Kidney (tissue), 14 donors: Measurements from ENCODE around the gene MAGI1. TPM values are rescaled to one million over a fixed set of nuclear protein-coding genes. Genes with fewer than 3 reads are reported as not detected.

ENCODE experiments used
- DNase-seq, 5 donors: peaks; one replicate each; pipeline ENCODE4 v3.0.0-alpha.2; 2013 to 2020
- FAIRE-seq: peaks from 2 replicates; lab custom pipeline; 2012; peaks lifted over from hg19 to GRCh38; lab: Jason Lieb, UNC
- H3K27ac ChIP-seq, 2 donors: one replicate each; pipeline ENCODE4 v1.7.0; 2013; ENCODE audit warnings: low read depth in 2 of 2, low read length in 2 of 2, inconsistent platforms in 1 of 2
- H3K27me3 ChIP-seq: one replicate; pipeline ENCODE4 v1.7.1; 2013; ENCODE audit warnings: low read length, inconsistent platforms; ENCODE audit not compliant: control insufficient read depth, insufficient read depth
- H3K36me3 ChIP-seq, 3 donors: one replicate each; pipeline versions ENCODE4 v1.7.0 to v1.7.1; 2013; ENCODE audit warnings: low read length in 3 of 3, control low read depth in 1 of 3, inconsistent platforms in 1 of 3; ENCODE audit not compliant: insufficient read depth in 3 of 3, control insufficient read depth in 2 of 3
- H3K4me1 ChIP-seq, 3 donors: one replicate each; pipeline versions ENCODE4 v1.7.0 to v1.7.1; 2013; ENCODE audit warnings: low read length in 3 of 3, inconsistent platforms in 1 of 3, low read depth in 1 of 3; ENCODE audit not compliant: control insufficient read depth in 2 of 3, insufficient read depth in 2 of 3
- H3K4me3 ChIP-seq, 3 donors: one replicate each; pipeline versions ENCODE4 v1.7.0 to v1.8.1; 2013; ENCODE audit warnings: low read length in 3 of 3, control low read depth in 1 of 3, inconsistent platforms in 1 of 3
- H3K9ac ChIP-seq, 3 donors: one replicate each; pipeline versions ENCODE4 v1.7.0 to v1.7.1; 2013; ENCODE audit warnings: low read length in 3 of 3, control low read depth in 1 of 3, inconsistent platforms in 1 of 3
- H3K9me3 ChIP-seq, 3 donors: one replicate each; pipeline versions ENCODE4 v1.7.0 to v1.7.1; 2013; ENCODE audit warnings: low read length in 3 of 3, control low read depth in 1 of 3, inconsistent platforms in 1 of 3; ENCODE audit not compliant: control insufficient read depth in 2 of 3, insufficient read depth in 1 of 3
- intact Hi-C: fragments of 100-400 bp; cut with DNase I; formaldehyde crosslinking; loops from one replicate; pipeline ENCODE4 v1.11.1; 2022
- polyA plus RNA-seq: library from polyadenylated mRNA; stranded (reverse); fragments of 350-450 nt; fragmentation: Illumina TruSeq; extraction: RNeasy Lipid Tissue Mini Kit (QIAGEN cat#74804); gene quantifications from one replicate; pipeline ENCODE4 v1.2.3, GENCODE V29; 2014; ENCODE audit warnings: low read depth, low replicate concordance; ENCODE audit not compliant: insufficient read depth
- total RNA-seq: library from RNA; stranded (reverse); fragmentation: NEBNext Ultra II Directional; extraction: Animal tissue kit (Norgen Biotek cat#: 25700); gene quantifications from one replicate; pipeline ENCODE4 v1.2.1, GENCODE V29; 2021
- TF ChIP-seq, protein P1 (sequence below): IDR thresholded peaks from 3 replicates; pipeline ENCODE4 v1.5.1; 2012; ENCODE audit warnings: mild to moderate bottlenecking, moderate library complexity, borderline replicate concordance; ENCODE audit not compliant: insufficient read depth; ENCODE audit errors: extremely low read depth
- donor health status: control.
- donor health status: control.
- donor health status: control.
- donor health status: control.
- donor health status: control.
- donor health status: DM: yes; HTN: yes; CAD: no.
- donor health status: Normal renal cell carcinoma (clear cell type).

MAGI1 gene
- total and polyA plus RNA-seq, 2 donors from 2014 or later = 8.2 to 42.8 TPM

DNA sequence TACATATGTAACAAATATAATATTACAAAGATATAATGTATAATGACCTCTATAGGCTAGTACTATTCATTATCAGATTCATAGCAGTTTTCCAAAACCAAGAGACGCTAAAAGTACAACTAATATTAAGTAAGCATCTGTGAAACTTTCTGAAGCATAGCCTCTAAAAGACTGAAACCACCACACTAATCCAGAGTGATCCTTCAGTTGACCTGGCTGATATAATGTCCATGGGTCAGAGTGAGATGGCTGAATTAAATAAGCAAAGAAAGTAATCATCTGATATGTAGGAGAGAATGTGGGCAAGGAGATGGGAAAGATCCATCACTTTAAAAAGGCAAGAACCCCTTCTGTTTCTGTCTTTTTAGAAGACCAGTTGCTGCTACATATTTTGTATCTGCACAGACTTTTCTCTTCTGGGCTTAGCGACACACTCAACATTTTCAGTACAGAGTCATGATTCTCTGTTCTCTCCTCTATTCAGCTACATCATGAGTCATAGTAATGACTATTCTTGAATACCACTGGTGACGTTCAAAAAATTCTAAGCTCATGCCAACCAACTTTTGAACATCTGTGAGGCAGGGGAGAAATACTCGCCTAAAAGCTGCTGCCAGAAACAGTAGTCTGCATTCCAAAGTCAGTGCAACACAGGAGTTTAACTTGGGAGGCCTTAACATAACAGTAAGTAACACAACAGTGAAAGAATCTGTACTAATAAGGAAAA, 149.6 kb downstream of the MAGI1 start:
- H3K4me1 ChIP-seq = peaks cover 0 to under 1% (median 0%) of the 10 kb centered on the region in 3 donors
- TF ChIP-seq, protein P1, sequence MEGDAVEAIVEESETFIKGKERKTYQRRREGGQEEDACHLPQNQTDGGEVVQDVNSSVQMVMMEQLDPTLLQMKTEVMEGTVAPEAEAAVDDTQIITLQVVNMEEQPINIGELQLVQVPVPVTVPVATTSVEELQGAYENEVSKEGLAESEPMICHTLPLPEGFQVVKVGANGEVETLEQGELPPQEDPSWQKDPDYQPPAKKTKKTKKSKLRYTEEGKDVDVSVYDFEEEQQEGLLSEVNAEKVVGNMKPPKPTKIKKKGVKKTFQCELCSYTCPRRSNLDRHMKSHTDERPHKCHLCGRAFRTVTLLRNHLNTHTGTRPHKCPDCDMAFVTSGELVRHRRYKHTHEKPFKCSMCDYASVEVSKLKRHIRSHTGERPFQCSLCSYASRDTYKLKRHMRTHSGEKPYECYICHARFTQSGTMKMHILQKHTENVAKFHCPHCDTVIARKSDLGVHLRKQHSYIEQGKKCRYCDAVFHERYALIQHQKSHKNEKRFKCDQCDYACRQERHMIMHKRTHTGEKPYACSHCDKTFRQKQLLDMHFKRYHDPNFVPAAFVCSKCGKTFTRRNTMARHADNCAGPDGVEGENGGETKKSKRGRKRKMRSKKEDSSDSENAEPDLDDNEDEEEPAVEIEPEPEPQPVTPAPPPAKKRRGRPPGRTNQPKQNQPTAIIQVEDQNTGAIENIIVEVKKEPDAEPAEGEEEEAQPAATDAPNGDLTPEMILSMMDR = no peak
- intact Hi-C loops = no loop called here
- no peaks in the 10 kb centered on the region for H3K36me3 ChIP-seq
- no peaks in the 10 kb centered on the region for H3K27me3 ChIP-seq
- no peak overlapping the region for H3K9ac ChIP-seq
- no peak for FAIRE-seq
- no peak overlapping the region for H3K4me3 ChIP-seq
- DNase-seq = no peak
- H3K9me3 ChIP-seq = no peaks in the 10 kb centered on the region
- no peak overlapping the region for H3K27ac ChIP-seq

DNA sequence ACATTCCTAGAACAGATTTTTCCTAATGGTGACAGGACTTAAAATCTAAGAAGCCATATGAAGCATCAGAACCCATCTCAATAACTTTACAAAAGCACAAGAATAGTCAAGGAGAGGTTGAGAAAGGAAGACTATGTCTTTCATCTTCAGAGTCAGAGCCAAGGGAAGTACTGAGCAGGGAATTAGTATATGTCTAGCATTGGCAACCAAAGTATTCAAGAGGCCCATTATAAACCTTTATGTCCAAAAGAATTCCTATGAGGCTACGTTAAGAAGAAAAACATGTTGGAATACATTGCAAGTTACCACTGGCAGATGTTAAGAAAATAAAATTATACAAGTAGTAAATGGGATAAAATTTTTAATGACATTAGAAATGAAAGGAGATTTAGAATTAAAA, 150.5 kb downstream of the MAGI1 start:
- Histone ChIP-seq H3K27me3 (no peaks in the 10 kb centered on the region), H3K36me3 (no peaks in the 10 kb centered on the region), H3K9ac (no peak overlapping the region), H3K4me3 (no peak overlapping the region), H3K9me3 (no peaks in the 10 kb centered on the region), H3K27ac (no peak overlapping the region), H3K4me1 (peaks cover 0 to 4% (median 0%) of the 10 kb centered on the region in 3 donors)
- DNase-seq (no peak), FAIRE-seq (no peak)
- intact Hi-C loops = no loop called here
- TF ChIP-seq, protein P1 = no peak

DNA sequence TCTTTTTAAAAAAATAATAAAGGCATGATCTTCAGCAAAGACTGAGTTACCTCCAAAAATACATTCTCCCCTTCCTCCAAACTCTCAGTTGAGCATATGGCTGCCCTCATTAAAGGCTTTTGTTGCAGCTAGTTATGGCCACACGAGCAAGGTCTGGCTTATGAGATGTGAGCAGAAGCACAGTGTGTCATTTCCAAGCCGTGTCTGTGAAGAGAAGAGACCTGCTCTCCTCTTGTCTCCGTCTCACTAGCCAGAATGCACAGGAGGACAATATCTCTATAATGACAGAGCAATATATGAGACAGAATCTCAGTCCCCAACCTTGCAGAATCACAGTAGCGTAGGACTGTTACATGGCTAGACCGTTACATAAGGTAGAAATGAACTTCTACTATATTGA, 152.3 kb downstream of the MAGI1 start:
- no peak overlapping the region for H3K27ac ChIP-seq
- DNase-seq (no peak), FAIRE-seq (no peak)
- no peak overlapping the region for H3K9ac ChIP-seq
- TF ChIP-seq, protein P1 = no peak
- H3K27me3 ChIP-seq = no peaks in the 10 kb centered on the region
- H3K36me3 ChIP-seq = no peaks in the 10 kb centered on the region
- peaks cover 0 to 4% (median 0%) of the 10 kb centered on the region in 3 donors for H3K4me1 ChIP-seq
- intact Hi-C loops = no loop called here
- no peak overlapping the region for H3K4me3 ChIP-seq
- no peaks in the 10 kb centered on the region for H3K9me3 ChIP-seq
